ENCODE measurements around the gene ZDHHC22.

Gene ZDHHC22

GRCh38 chr14:77161011-77161410, 19.4 kb upstream of the ZDHHC22 start:
- TF ChIP-seq ZC3H10 (CRISPR knock-in tag; IDR thresholded peaks at IDR 0.05), result no peak
- no peak for TF ChIP-seq ZFP30 (CRISPR knock-in tag; IDR thresholded peaks at IDR 0.05)
- no peak for TF ChIP-seq ZNF70 (CRISPR knock-in tag; IDR thresholded peaks at IDR 0.05)
- TF ChIP-seq CSRNP3 (CRISPR knock-in tag; IDR thresholded peaks at IDR 0.05), result no peak
- no peak for TF ChIP-seq ZNF565 (CRISPR knock-in tag; conservative IDR thresholded peaks at IDR 0.05; ENCODE audit: low read depth)
- TF ChIP-seq PATZ1 (CRISPR knock-in tag; IDR thresholded peaks at IDR 0.05; ENCODE audit: borderline replicate concordance), result no peak
- no peak for TF ChIP-seq ZFP3 (CRISPR knock-in tag; IDR thresholded peaks at IDR 0.05)
- TF ChIP-seq RARB (CRISPR knock-in tag; IDR thresholded peaks at IDR 0.05), result no peak
- TF ChIP-seq POU6F1 (CRISPR knock-in tag; IDR thresholded peaks at IDR 0.05; ENCODE audit: borderline replicate concordance, low read depth), result no peak
- TF ChIP-seq TSHZ2 (CRISPR knock-in tag; IDR thresholded peaks at IDR 0.05), result no peak
- no peak for TF ChIP-seq ZNF8 (CRISPR knock-in tag; IDR thresholded peaks at IDR 0.05)
- TF ChIP-seq ISL1 (CRISPR knock-in tag; IDR thresholded peaks at IDR 0.05), result no peak
- TF ChIP-seq ESRRG (CRISPR knock-in tag; IDR thresholded peaks at IDR 0.05), result no peak
- no peak for TF ChIP-seq ARNTL (CRISPR knock-in tag; IDR thresholded peaks at IDR 0.05; ENCODE audit: borderline replicate concordance, low read depth)
- TF ChIP-seq BACH2 (CRISPR knock-in tag; IDR thresholded peaks at IDR 0.05; ENCODE audit: borderline replicate concordance), result no peak
- no peak for ATAC-seq

- TF ChIP-seq CREB5 (CRISPR knock-in tag; IDR thresholded peaks at IDR 0.05; ENCODE audit: low read depth) (no peak), TSHZ2 (CRISPR knock-in tag; IDR thresholded peaks at IDR 0.05) (no peak), ZNF565 (CRISPR knock-in tag; conservative IDR thresholded peaks at IDR 0.05; ENCODE audit: low read depth) (no peak), CSDC2 (CRISPR knock-in tag; IDR thresholded peaks at IDR 0.05) (no peak), SNAI2 (CRISPR knock-in tag; IDR thresholded peaks at IDR 0.05) (no peak), RARB (CRISPR knock-in tag; IDR thresholded peaks at IDR 0.05) (no peak), ZC3H10 (CRISPR knock-in tag; IDR thresholded peaks at IDR 0.05) (no peak), ZFP30 (CRISPR knock-in tag; IDR thresholded peaks at IDR 0.05) (no peak), TOX (CRISPR knock-in tag; IDR thresholded peaks at IDR 0.05; ENCODE audit: borderline replicate concordance) (no peak), GLIS3 (CRISPR knock-in tag; IDR thresholded peaks at IDR 0.05) (no peak), CSRNP3 (CRISPR knock-in tag; IDR thresholded peaks at IDR 0.05) (no peak), PPARA (CRISPR knock-in tag; IDR thresholded peaks at IDR 0.05; ENCODE audit: borderline replicate concordance) (no peak), ESRRG (CRISPR knock-in tag; IDR thresholded peaks at IDR 0.05) (no peak), ZFP3 (CRISPR knock-in tag; IDR thresholded peaks at IDR 0.05) (no peak), ARNTL (CRISPR knock-in tag; IDR thresholded peaks at IDR 0.05; ENCODE audit: borderline replicate concordance, low read depth) (no peak), TCF4 (CRISPR knock-in tag; IDR thresholded peaks at IDR 0.05; ENCODE audit: borderline replicate concordance) (no peak)
These were observed 17.3 kb upstream of the ZDHHC22 start for GRCh38 chr14:77158882-77159255.

More at GRCh38 chr14:77158882-77159255, 17.3 kb upstream of the ZDHHC22 start:
- ATAC-seq, result no peak
